Activated naive CD8-positive, alpha-beta T cell treated with anti-CD3 and anti-CD28 coated beads for 36 hours (primary cell): ENCODE results near the gene MAPK12. TPM values are rescaled to one million over a fixed set of nuclear protein-coding genes. Genes with fewer than 3 reads are reported as not detected.
A peak's percentile ranks its signal among the peaks of the same experiment; 100 is the strongest.

Experiments
- DNase-seq: peaks from one replicate; pipeline ENCODE4 v3.0.0; 2021
- H3K27ac Mint-ChIP-seq: one replicate; pipeline ENCODE4 v1.8.0; 2022; ENCODE audit warnings: mild to moderate bottlenecking, moderate library complexity, mixed read lengths
- H3K27me3 Mint-ChIP-seq: one replicate; pipeline ENCODE4 v1.8.0; 2022; ENCODE audit warnings: mild to moderate bottlenecking, mixed read lengths
- H3K36me3 Mint-ChIP-seq: one replicate; pipeline ENCODE4 v1.8.0; 2021; ENCODE audit warnings: mild to moderate bottlenecking, mixed read lengths
- H3K4me1 Mint-ChIP-seq: one replicate; pipeline ENCODE4 v1.8.0; 2021; ENCODE audit warnings: mixed read lengths
- H3K4me3 Mint-ChIP-seq: one replicate; pipeline ENCODE4 v1.8.0; 2022; ENCODE audit warnings: mild to moderate bottlenecking, moderate library complexity, mixed read lengths
- H3K9me3 Mint-ChIP-seq: one replicate; pipeline ENCODE4 v1.8.0; 2022; ENCODE audit warnings: mixed read lengths
- total RNA-seq, 2 experiments: library from RNA; stranded (reverse); gene quantifications; one replicate each; pipeline ENCODE4 v1.2.3, GENCODE V29; 2021

MAPK12 gene
- total RNA-seq, 2 experiments from 2014 or later: 3.5 to 3.6 TPM

- peaks cover 4% of the 10 kb centered on the region for H3K27me3 Mint-ChIP-seq
- DNase-seq: no peak
- H3K27ac Mint-ChIP-seq: no peak overlapping the region
- no peak overlapping the region for H3K4me3 Mint-ChIP-seq
- H3K4me1 Mint-ChIP-seq: peaks cover 3% of the 10 kb centered on the region
- no peaks in the 10 kb centered on the region for H3K9me3 Mint-ChIP-seq
- peaks cover 26% of the 10 kb centered on the region for H3K36me3 Mint-ChIP-seq
These were observed 43.8 kb downstream of the MAPK12 start for GRCh38 chr22:50217543-50218152.

- peaks cover 4% of the 10 kb centered on the region for H3K27me3 Mint-ChIP-seq
- peaks cover 26% of the 10 kb centered on the region for H3K36me3 Mint-ChIP-seq
- H3K4me3 Mint-ChIP-seq: no peak overlapping the region
- H3K27ac Mint-ChIP-seq: no peak overlapping the region
- no peaks in the 10 kb centered on the region for H3K9me3 Mint-ChIP-seq
- DNase-seq: no peak
- peaks cover 3% of the 10 kb centered on the region for H3K4me1 Mint-ChIP-seq
These were observed 44.6 kb downstream of the MAPK12 start for GRCh38 chr22:50216684-50217520.

- Mint-ChIP-seq H3K27ac (peak overlapping the region; percentile 42), H3K9me3 (no peaks in the 10 kb centered on the region), H3K4me3 (no peak overlapping the region), H3K27me3 (peaks cover 4% of the 10 kb centered on the region), H3K36me3 (peaks cover 24% of the 10 kb centered on the region), H3K4me1 (peaks cover 3% of the 10 kb centered on the region)
- DNase-seq: no peak
These were observed 45.3 kb downstream of the MAPK12 start for GRCh38 chr22:50216055-50216683.

GRCh38 chr22:50215297-50216054, 46.0 kb downstream of the MAPK12 start:
- peak overlapping the region; percentile 42 for H3K27ac Mint-ChIP-seq
- H3K36me3 Mint-ChIP-seq: peaks cover 20% of the 10 kb centered on the region

GRCh38 chr22:50213263-50213662, 48.2 kb downstream of the MAPK12 start:
- Mint-ChIP-seq H3K27ac (no peak overlapping the region), H3K4me1 (peaks cover 6% of the 10 kb centered on the region), H3K27me3 (peaks cover 4% of the 10 kb centered on the region), H3K4me3 (no peak overlapping the region), H3K36me3 (peaks cover 23% of the 10 kb centered on the region), H3K9me3 (no peaks in the 10 kb centered on the region)
- no peak for DNase-seq

More at GRCh38 chr22:50215297-50216054, 46.0 kb downstream of the MAPK12 start:
- Mint-ChIP-seq H3K27me3 (peaks cover 4% of the 10 kb centered on the region), H3K4me3 (no peak overlapping the region), H3K4me1 (peaks cover 3% of the 10 kb centered on the region), H3K9me3 (no peaks in the 10 kb centered on the region)
- no peak for DNase-seq

GRCh38 chr22:50211147-50211546, 50.3 kb downstream of the MAPK12 start:
- Mint-ChIP-seq H3K36me3 (peaks cover 21% of the 10 kb centered on the region), H3K4me1 (peaks cover 9% of the 10 kb centered on the region), H3K9me3 (no peaks in the 10 kb centered on the region), H3K27me3 (peaks cover 4% of the 10 kb centered on the region), H3K27ac (peak overlapping the region; percentile 35), H3K4me3 (no peak overlapping the region)
- no peak for DNase-seq

GRCh38 chr22:50210378-50211139, 50.9 kb downstream of the MAPK12 start:
- DNase-seq: no peak
- H3K27ac Mint-ChIP-seq: no peak overlapping the region
- peaks cover 4% of the 10 kb centered on the region for H3K27me3 Mint-ChIP-seq
- H3K4me1 Mint-ChIP-seq: peaks cover 9% of the 10 kb centered on the region
- peaks cover 18% of the 10 kb centered on the region for H3K36me3 Mint-ChIP-seq
- no peak overlapping the region for H3K4me3 Mint-ChIP-seq
- H3K9me3 Mint-ChIP-seq: no peaks in the 10 kb centered on the region

GRCh38 chr22:50209893-50210292, 51.6 kb downstream of the MAPK12 start:
- peaks cover 4% of the 10 kb centered on the region for H3K27me3 Mint-ChIP-seq
- H3K4me1 Mint-ChIP-seq: peaks cover 12% of the 10 kb centered on the region
- no peak overlapping the region for H3K4me3 Mint-ChIP-seq
- peaks cover 14% of the 10 kb centered on the region for H3K36me3 Mint-ChIP-seq
- peak overlapping the region; percentile 71 for H3K27ac Mint-ChIP-seq
- DNase-seq: peak; percentile 57
- H3K9me3 Mint-ChIP-seq: no peaks in the 10 kb centered on the region

- no peak for DNase-seq
- Mint-ChIP-seq H3K27ac (no peak overlapping the region), H3K4me3 (no peak overlapping the region), H3K27me3 (peaks cover 4% of the 10 kb centered on the region), H3K9me3 (no peaks in the 10 kb centered on the region), H3K4me1 (peaks cover 14% of the 10 kb centered on the region), H3K36me3 (peaks cover 10% of the 10 kb centered on the region)
These were observed 52.3 kb downstream of the MAPK12 start for GRCh38 chr22:50208939-50209892.

GRCh38 chr22:50208430-50208938, 53.0 kb downstream of the MAPK12 start:
- no peak for DNase-seq
- Mint-ChIP-seq H3K27me3 (peaks cover 2% of the 10 kb centered on the region), H3K9me3 (no peaks in the 10 kb centered on the region), H3K4me3 (no peak overlapping the region), H3K4me1 (peaks cover 14% of the 10 kb centered on the region), H3K27ac (no peak overlapping the region), H3K36me3 (peaks cover 16% of the 10 kb centered on the region)

- Mint-ChIP-seq H3K9me3 (no peaks in the 10 kb centered on the region), H3K27me3 (no peaks in the 10 kb centered on the region), H3K27ac (no peak overlapping the region), H3K4me3 (no peak overlapping the region), H3K36me3 (peaks cover 17% of the 10 kb centered on the region), H3K4me1 (peaks cover 20% of the 10 kb centered on the region)
- no peak for DNase-seq
These were observed 53.9 kb downstream of the MAPK12 start for GRCh38 chr22:50207383-50208140.

GRCh38 chr22:50206599-50206998, 54.9 kb downstream of the MAPK12 start:
- peaks cover 18% of the 10 kb centered on the region for H3K36me3 Mint-ChIP-seq
- DNase-seq: no peak
- H3K27ac Mint-ChIP-seq: no peak overlapping the region
- H3K4me1 Mint-ChIP-seq: peaks cover 27% of the 10 kb centered on the region
- no peaks in the 10 kb centered on the region for H3K27me3 Mint-ChIP-seq
- H3K9me3 Mint-ChIP-seq: no peaks in the 10 kb centered on the region
- no peak overlapping the region for H3K4me3 Mint-ChIP-seq
